Esophagus muscularis mucosa (tissue), 3 donors: Measurements from ENCODE around the gene STK24.

ENCODE experiments used
- EP300 ChIP-seq: sonication (generic); formaldehyde crosslinking; IDR thresholded peaks from one replicate; pipeline ENCODE4 v1.6.1; 2017; ENCODE audit warnings: antibody characterized with exemption
- TF ChIP-seq, protein P1 (sequence below), 3 experiments: fragments of 200-600 bp in 2 of 3; fragments of 450-650 bp in 1 of 3; sonication (generic) in 2 of 3; IDR thresholded peaks; one replicate each; pipeline ENCODE4 v1.5.1; 2017 to 2019; ENCODE audit warnings: antibody characterized with exemption in 3 of 3, mild to moderate bottlenecking in 2 of 3, moderate library complexity in 1 of 3

DNA sequence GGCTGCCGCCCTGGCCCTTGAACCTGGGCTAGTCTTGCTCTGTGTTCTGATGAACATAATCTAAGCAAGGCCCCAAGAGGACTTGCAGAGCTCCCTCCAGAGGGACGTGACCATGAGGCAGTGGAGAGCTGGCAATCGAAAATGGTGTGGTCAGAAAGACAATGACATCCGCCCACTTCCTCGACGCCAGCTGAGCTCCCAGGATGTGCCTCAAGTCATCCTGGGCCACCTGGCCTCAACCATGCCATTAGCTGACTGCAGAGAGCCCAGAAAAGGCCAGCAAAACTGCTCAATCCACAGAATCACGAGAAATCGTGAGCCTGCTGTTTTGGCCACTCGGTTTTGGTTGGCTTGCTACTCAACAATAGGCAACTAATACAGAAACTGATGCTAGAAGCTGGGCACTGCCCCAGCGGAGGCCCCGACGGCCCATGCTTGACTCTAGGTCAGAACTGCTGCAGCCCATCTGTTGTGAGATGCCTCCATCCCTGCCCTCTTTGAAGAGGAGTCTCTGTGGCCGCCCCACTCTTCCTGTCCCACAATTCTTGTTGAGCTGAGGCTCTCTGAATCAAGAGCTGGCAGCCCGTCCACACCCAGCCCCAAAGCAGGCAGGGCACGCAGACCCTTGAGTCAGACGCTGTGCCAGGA lies 53.3 kb downstream of the STK24 start:
- TF ChIP-seq EP300: no peak
- TF ChIP-seq, protein P1, sequence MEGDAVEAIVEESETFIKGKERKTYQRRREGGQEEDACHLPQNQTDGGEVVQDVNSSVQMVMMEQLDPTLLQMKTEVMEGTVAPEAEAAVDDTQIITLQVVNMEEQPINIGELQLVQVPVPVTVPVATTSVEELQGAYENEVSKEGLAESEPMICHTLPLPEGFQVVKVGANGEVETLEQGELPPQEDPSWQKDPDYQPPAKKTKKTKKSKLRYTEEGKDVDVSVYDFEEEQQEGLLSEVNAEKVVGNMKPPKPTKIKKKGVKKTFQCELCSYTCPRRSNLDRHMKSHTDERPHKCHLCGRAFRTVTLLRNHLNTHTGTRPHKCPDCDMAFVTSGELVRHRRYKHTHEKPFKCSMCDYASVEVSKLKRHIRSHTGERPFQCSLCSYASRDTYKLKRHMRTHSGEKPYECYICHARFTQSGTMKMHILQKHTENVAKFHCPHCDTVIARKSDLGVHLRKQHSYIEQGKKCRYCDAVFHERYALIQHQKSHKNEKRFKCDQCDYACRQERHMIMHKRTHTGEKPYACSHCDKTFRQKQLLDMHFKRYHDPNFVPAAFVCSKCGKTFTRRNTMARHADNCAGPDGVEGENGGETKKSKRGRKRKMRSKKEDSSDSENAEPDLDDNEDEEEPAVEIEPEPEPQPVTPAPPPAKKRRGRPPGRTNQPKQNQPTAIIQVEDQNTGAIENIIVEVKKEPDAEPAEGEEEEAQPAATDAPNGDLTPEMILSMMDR (IDR thresholded peaks at IDR 0.05): no peak
